SK-N-SH (cell line): Measurements from ENCODE around the gene ACP5. TPM values are rescaled to one million over a fixed set of nuclear protein-coding genes. Genes with fewer than 3 reads are reported as not detected.
A peak's percentile ranks its signal among the peaks of the same experiment; 100 is the strongest.

Experiments
- CTCF ChIA-PET: fragments of 300-600, 350-600 bp; formaldehyde crosslinking; extraction: SDS; loops from one replicate; lab custom pipeline; 2021; lab: Yijun Ruan, JAX
- POLR2A ChIA-PET: fragments of 350-600 bp; sonication (Branson Sonifier 250); formaldehyde crosslinking; extraction: SDS; loops from one replicate; lab custom pipeline; 2020; ENCODE audit warnings: antibody characterized with exemption, inconsistent platforms; lab: Yijun Ruan, JAX
- DNase-seq: peaks from one replicate; pipeline ENCODE4 v3.0.0; 2012
- H2AFZ ChIP-seq: fragments of 200-600 bp; sonication (generic); 2 replicates; pipeline ENCODE4 v1.8.1; 2016; ENCODE audit warnings: antibody characterized with exemption, mild to moderate bottlenecking, low read depth
- H3F3A ChIP-seq: fragments of 200-600 bp; sonication (generic); replicated peaks from 2 replicates; pipeline ENCODE3; 2016; ENCODE audit warnings: antibody characterized with exemption, mild to moderate bottlenecking; ENCODE audit not compliant: insufficient read depth
- H3K27ac ChIP-seq, 2 experiments: fragments of 200-500 bp in 1 of 2; fragments of 200-600 bp in 1 of 2; sonication (Bioruptor generic) in 1 of 2; sonication (generic), shearing (Covaris generic) in 1 of 2; 2 replicates each; pipeline versions ENCODE4 v1.5.1 to v1.6.1; 2014 to 2016; ENCODE audit warnings: low read depth in 2 of 2, inconsistent platforms in 1 of 2, low read length in 1 of 2, mild to moderate bottlenecking in 1 of 2, mixed read lengths in 1 of 2
- H3K27me3 ChIP-seq: fragments of 200-600 bp; sonication (generic), shearing (Covaris generic); 2 replicates; pipeline ENCODE4 v1.6.1; 2016; ENCODE audit warnings: mixed run types; ENCODE audit not compliant: insufficient read depth
- H3K36me3 ChIP-seq, 2 experiments: fragments of 200-500 bp in 1 of 2; fragments of 200-600 bp in 1 of 2; sonication (Bioruptor generic) in 1 of 2; sonication (generic) in 1 of 2; replicated peaks in 1 of 2; 2 replicates each; pipeline versions ENCODE3 to v1.5.1; 2014 to 2016; ENCODE audit warnings: low read length in 1 of 2, mild to moderate bottlenecking in 1 of 2; ENCODE audit not compliant: insufficient read depth in 2 of 2, control insufficient read depth in 1 of 2
- H3K4me1 ChIP-seq, 2 experiments: fragments of 200-500 bp in 1 of 2; fragments of 200-600 bp in 1 of 2; sonication (Bioruptor generic) in 1 of 2; sonication (generic), shearing (Covaris generic) in 1 of 2; 2 replicates each; pipeline versions ENCODE4 v1.5.1 to v1.6.1; 2014 to 2016; ENCODE audit warnings: low read depth in 1 of 2, low read length in 1 of 2, mixed run types in 1 of 2; ENCODE audit not compliant: insufficient read depth in 2 of 2, control insufficient read depth in 1 of 2
- H3K4me2 ChIP-seq: fragments of 200-600 bp; sonication (generic), shearing (Covaris generic); 2 replicates; pipeline ENCODE4 v1.6.1; 2017; ENCODE audit warnings: mixed run types
- H3K4me3 ChIP-seq, 2 experiments: fragments of 200-500 bp in 1 of 2; fragments of 200-600 bp in 1 of 2; sonication (Bioruptor generic) in 1 of 2; sonication (generic), shearing (Covaris generic) in 1 of 2; 2 replicates each; pipeline versions ENCODE4 v1.5.1 to v1.8.1; 2014 to 2016; ENCODE audit warnings: low read depth in 2 of 2, inconsistent platforms in 1 of 2, low read length in 1 of 2, mild to moderate bottlenecking in 1 of 2, mixed read lengths in 1 of 2, moderate library complexity in 1 of 2
- H3K79me2 ChIP-seq: fragments of 200-600 bp; sonication (generic); 2 replicates; pipeline ENCODE4 v1.8.1; 2017; ENCODE audit warnings: mild to moderate bottlenecking; ENCODE audit not compliant: insufficient read depth
- H3K9ac ChIP-seq: fragments of 200-600 bp; sonication (generic); 2 replicates; pipeline ENCODE4 v1.6.1; 2017; ENCODE audit warnings: mixed run types
- H3K9me2 ChIP-seq: fragments of 200-600 bp; sonication (generic); 2 replicates; pipeline ENCODE4 v1.6.1; 2017; ENCODE audit warnings: mixed run types
- H3K9me3 ChIP-seq: fragments of 200-600 bp; sonication (generic); 2 replicates; pipeline ENCODE4 v1.6.1; 2017; ENCODE audit warnings: mixed run types, mild to moderate bottlenecking, moderate library complexity
- H4K20me1 ChIP-seq: fragments of 200-600 bp; sonication (generic); 2 replicates; pipeline ENCODE4 v1.6.1; 2017; ENCODE audit warnings: mild to moderate bottlenecking, mixed run types; ENCODE audit not compliant: insufficient read depth
- CHD2 ChIP-seq: fragments of 150-350 bp; IDR thresholded peaks from 2 replicates; pipeline ENCODE4 v1.6.1; 2018; ENCODE audit warnings: low read length; ENCODE audit not compliant: partially characterized antibody
- CTCF ChIP-seq: fragments of 200-600 bp; sonication (generic); IDR thresholded peaks from 2 replicates; pipeline ENCODE4 v1.6.1; 2017; ENCODE audit warnings: antibody characterized with exemption, mild to moderate bottlenecking, moderate library complexity
- ELF1 ChIP-seq: IDR thresholded peaks from 2 replicates; pipeline ENCODE4 v1.4.0; 2012
- EZH2phosphoT487 ChIP-seq: fragments of 200-600 bp; sonication (generic); IDR thresholded peaks from 2 replicates; pipeline ENCODE4 v1.6.1; 2017; ENCODE audit warnings: low read depth, mixed run types, mild to moderate bottlenecking, antibody characterized with exemption, moderate library complexity, borderline replicate concordance
- FOSL2 ChIP-seq: IDR thresholded peaks from 2 replicates; pipeline ENCODE4 v1.4.0; 2012; ENCODE audit warnings: low read depth, mild to moderate bottlenecking, moderate library complexity, borderline replicate concordance
- FOXJ3 ChIP-seq: sonication (generic); formaldehyde crosslinking; IDR thresholded peaks from 2 replicates; pipeline ENCODE4 v1.5.1; 2020; ENCODE audit warnings: mild to moderate bottlenecking, missing genetic modification reagents
- FOXM1 ChIP-seq: IDR thresholded peaks from 2 replicates; pipeline ENCODE4 v1.4.0; 2012; ENCODE audit warnings: low read depth, mild to moderate bottlenecking
- GABPA ChIP-seq: IDR thresholded peaks from 2 replicates; pipeline ENCODE4 v1.4.0; 2012; ENCODE audit warnings: low read depth, mild to moderate bottlenecking
- GATA2 ChIP-seq: sonication (generic); formaldehyde crosslinking; IDR thresholded peaks from 2 replicates; pipeline ENCODE4 v1.5.0; 2020; ENCODE audit warnings: mild to moderate bottlenecking, missing genetic modification reagents
- MAX ChIP-seq: IDR thresholded peaks from 2 replicates; pipeline ENCODE4 v1.4.0; 2012; ENCODE audit warnings: low read depth
- MEF2A ChIP-seq: IDR thresholded peaks from 2 replicates; pipeline ENCODE4 v1.4.0; 2012; ENCODE audit warnings: low read depth, borderline replicate concordance
- PBX3 ChIP-seq: IDR thresholded peaks from 2 replicates; pipeline ENCODE4; 2012
- SIN3A ChIP-seq: IDR thresholded peaks from 2 replicates; pipeline ENCODE4 v1.6.1; 2012; ENCODE audit warnings: low read depth, mild to moderate bottlenecking, low read length, moderate library complexity, borderline replicate concordance
- USF1 ChIP-seq: IDR thresholded peaks from 2 replicates; pipeline ENCODE4 v1.4.0; 2012; ENCODE audit warnings: low read depth, borderline replicate concordance
- YY1 ChIP-seq: IDR thresholded peaks from 2 replicates; pipeline ENCODE4 v1.4.0; 2012; ENCODE audit warnings: low read depth, mild to moderate bottlenecking
- WGBS: methylation state at CpG from one replicate; pipeline ENCODE4 v1.1.6; 2017; ENCODE audit warnings: low lambda C conversion rate; 5-methylcytosine and 5-hydroxymethylcytosine counted together
- polyA plus RNA-seq, 3 experiments: library from polyadenylated mRNA; depleted of rRNA; stranded (reverse); fragments of >200 nt; gene quantifications; 2 replicates each; pipeline ENCODE4 v1.2.3, GENCODE V29; 2012

ACP5 gene
- polyA plus RNA-seq, 1 of the 3 experiments (the other 2 are of a cell fraction): 0.87 TPM

- no peaks in the 10 kb centered on the region for H3K36me3 ChIP-seq
- H3K27ac ChIP-seq: no peak within 1 kb of the TSS
- TF ChIP-seq FOSL2: no peak
- TF ChIP-seq CTCF: no peak
- TF ChIP-seq MEF2A: no peak
- no peak for TF ChIP-seq MAX
- no peak for TF ChIP-seq YY1
- no peak for TF ChIP-seq GABPA
- no peak for TF ChIP-seq CHD2
- TF ChIP-seq USF1: no peak
- no peak for TF ChIP-seq SIN3A
- no peak for TF ChIP-seq GATA2 (CRISPR knock-in tag)
- no peak for TF ChIP-seq ELF1
- TF ChIP-seq PBX3: no peak
- no peak for TF ChIP-seq FOXM1
- TF ChIP-seq FOXJ3 (CRISPR knock-in tag): no peak
- no peak for TF ChIP-seq EZH2phosphoT487
- H3K4me1 ChIP-seq: peaks cover 7 to 13% of the 10 kb centered on the region in 2 experiments; a peak in 2 of 4 replicates
- POLR2A ChIA-PET: interaction anchor here (1.1 kb wide), 1 partner anchor 20 kb away, joined by 5 read pairs; the partner anchor contains the start of gene ELOF1
- H3K9ac ChIP-seq: no peak within 1 kb of the TSS
- peak within 1 kb of the TSS; percentile 5; the same call in 1 of the 2 replicates for H3K4me2 ChIP-seq
- WGBS: 75% methylated on average over 11 of the region's 21 CpGs
- H3K9me3 ChIP-seq: no peaks in the 10 kb centered on the region
- H2AFZ ChIP-seq: no peak within 1 kb of the TSS
- CTCF ChIA-PET: interaction anchor here (0.7 to 1.8 kb wide), 2 partner anchors 8 to 20 kb away, joined by 3 to 6 read pairs; partner anchors contain the start of gene ELOF1
- no peak for DNase-seq
- no peak within 1 kb of the TSS; a peak in 1 of 4 replicates for H3K4me3 ChIP-seq
- no peaks in the 10 kb centered on the region for H3K9me2 ChIP-seq
- H3K79me2 ChIP-seq: no peaks in the 10 kb centered on the region
- H4K20me1 ChIP-seq: no peaks in the 10 kb centered on the region
- no peaks in the 10 kb centered on the region for H3K27me3 ChIP-seq
- peaks cover 4% of the 10 kb centered on the region for H3F3A ChIP-seq
Observed at GRCh38 chr19:11538232-11539036, 39.0 kb downstream of the ACP5 start, which contains the start of gene CNN1. Gene CNN1 (plus strand): TSS chr19:11538851. CDS start chr19:11538928, 77 bp downstream.
